Stomach smooth muscle (tissue), 2 donors: ENCODE results near the gene CRYBA2.

Experiments
- H3K27ac ChIP-seq: one replicate; pipeline ENCODE4 v1.7.0; 2013; ENCODE audit warnings: mild to moderate bottlenecking, low read length, inconsistent platforms
- H3K27me3 ChIP-seq, 2 donors: one replicate each; pipeline ENCODE4 v1.7.0; 2013; ENCODE audit warnings: low read length in 2 of 2; ENCODE audit not compliant: insufficient read depth in 2 of 2, control insufficient read depth in 1 of 2
- H3K36me3 ChIP-seq, 2 donors: one replicate each; pipeline ENCODE4 v1.7.0; 2013; ENCODE audit warnings: low read length in 2 of 2; ENCODE audit not compliant: control insufficient read depth in 2 of 2, insufficient read depth in 2 of 2
- H3K4me1 ChIP-seq: one replicate; pipeline ENCODE4 v1.7.0; 2013; ENCODE audit warnings: low read length; ENCODE audit not compliant: control insufficient read depth, insufficient read depth
- H3K4me3 ChIP-seq, 2 donors: one replicate each; pipeline ENCODE4 v1.7.0; 2013; ENCODE audit warnings: low read length in 2 of 2
- H3K9ac ChIP-seq, 2 donors: one replicate each; pipeline ENCODE4 v1.7.0; 2013; ENCODE audit warnings: low read length in 2 of 2, mild to moderate bottlenecking in 1 of 2
- H3K9me3 ChIP-seq, 2 donors: one replicate each; pipeline ENCODE4 v1.7.0; 2013; ENCODE audit warnings: low read length in 2 of 2; ENCODE audit not compliant: control insufficient read depth in 2 of 2
- donor health status: healthy.
- donor health status: Pancreatic carcinoma.

CRYBA2 gene

GRCh38 chr2:218953366-218953954, 39.8 kb downstream of the CRYBA2 start:
- Histone ChIP-seq H3K27me3 (peaks cover 19 to 30% of the 10 kb centered on the region in 2 donors), H3K9me3 (no peaks in the 10 kb centered on the region), H3K9ac (no peak overlapping the region), H3K27ac (no peak overlapping the region), H3K4me1 (no peaks in the 10 kb centered on the region), H3K36me3 (no peaks in the 10 kb centered on the region), H3K4me3 (no peak overlapping the region)

DNA sequence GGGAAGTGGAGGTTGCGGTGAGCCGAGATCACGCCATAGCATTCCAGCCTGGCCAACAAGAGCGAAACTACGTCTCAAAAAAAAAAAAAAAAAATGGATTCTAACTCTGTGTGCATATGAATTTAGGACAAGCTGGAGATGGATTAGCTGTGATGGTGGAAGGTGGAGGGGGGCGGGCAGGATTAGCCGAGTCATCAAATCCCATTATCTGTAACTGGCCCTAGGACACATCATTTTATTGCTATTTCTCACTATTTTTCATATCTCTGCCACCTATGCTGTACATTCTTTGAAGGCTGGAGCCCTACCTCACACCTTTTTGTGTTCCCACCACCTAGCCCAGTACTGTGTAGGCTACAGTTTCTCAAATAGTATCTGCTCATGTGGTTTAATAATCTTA, 41.1 kb downstream of the CRYBA2 start:
- Histone ChIP-seq H3K9me3 (no peaks in the 10 kb centered on the region), H3K27me3 (peaks cover 8 to 19% of the 10 kb centered on the region in 2 donors), H3K9ac (no peak overlapping the region), H3K27ac (no peak overlapping the region), H3K4me1 (no peaks in the 10 kb centered on the region), H3K4me3 (no peak overlapping the region), H3K36me3 (no peaks in the 10 kb centered on the region)

GRCh38 chr2:218946621-218947020, 46.6 kb downstream of the CRYBA2 start:
- H3K9me3 ChIP-seq, result no peaks in the 10 kb centered on the region
- no peaks in the 10 kb centered on the region for H3K36me3 ChIP-seq
- H3K4me1 ChIP-seq, result no peaks in the 10 kb centered on the region
- no peak overlapping the region for H3K4me3 ChIP-seq
- H3K9ac ChIP-seq, result no peak overlapping the region
- peaks cover 16% of the 10 kb centered on the region in 2 donors for H3K27me3 ChIP-seq
- no peak overlapping the region for H3K27ac ChIP-seq

DNA sequence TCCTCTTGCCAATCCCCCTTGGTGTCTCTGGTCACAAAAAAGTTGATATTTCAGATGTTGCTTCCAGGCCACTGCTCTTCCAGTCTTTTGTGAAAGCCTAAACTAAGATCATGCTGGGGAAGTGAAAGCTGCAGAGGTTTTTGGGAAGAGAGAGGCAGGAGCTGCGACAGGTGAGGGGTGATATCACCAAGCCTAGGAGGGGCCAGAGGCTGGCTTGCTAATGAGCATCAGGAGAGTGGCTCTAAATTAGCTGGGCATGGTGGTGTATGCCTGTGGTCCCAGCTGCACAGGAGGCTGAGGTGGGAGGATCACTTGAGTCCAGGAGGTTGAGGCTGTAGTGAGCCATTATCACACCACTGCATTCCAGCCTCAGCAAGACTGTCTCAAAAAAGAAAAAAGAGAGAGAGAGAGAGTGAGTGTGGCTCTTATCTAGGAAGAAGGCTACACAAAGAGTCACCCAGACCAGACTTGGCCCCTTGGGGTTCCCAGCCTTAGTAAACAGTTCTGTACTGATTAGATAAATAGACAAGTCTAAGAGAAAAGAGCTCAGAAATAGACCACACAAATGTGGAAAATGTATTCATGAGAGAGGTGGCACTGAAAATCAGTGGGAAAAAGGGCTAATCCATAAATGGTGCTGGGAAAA, 48.3 kb downstream of the CRYBA2 start:
- H3K27me3 ChIP-seq, result peaks cover 11 to 13% of the 10 kb centered on the region in 2 donors
- no peak overlapping the region for H3K4me3 ChIP-seq
- no peak overlapping the region for H3K9ac ChIP-seq
- no peaks in the 10 kb centered on the region for H3K36me3 ChIP-seq
- H3K9me3 ChIP-seq, result no peaks in the 10 kb centered on the region
- H3K4me1 ChIP-seq, result no peaks in the 10 kb centered on the region
- no peak overlapping the region for H3K27ac ChIP-seq
